OCI-LY1 (cell line): ENCODE data around the gene DDX59.

Experiments
- EZH2 ChIP-seq: fragments of 200-600 bp; sonication (generic), shearing (Covaris generic); IDR thresholded peaks from 2 replicates; pipeline ENCODE4 v1.8.0; 2017; ENCODE audit warnings: borderline replicate concordance, mixed run types, mild to moderate bottlenecking, antibody characterized with exemption, low read length, moderate library complexity, mixed read lengths
- TF ChIP-seq, protein P1 (sequence below): fragments of 200-600 bp; sonication (generic), shearing (Covaris generic); IDR thresholded peaks from 2 replicates; pipeline ENCODE4 v1.5.1; 2017; ENCODE audit warnings: mild to moderate bottlenecking, antibody characterized with exemption, low read length, moderate library complexity, mixed read lengths

DNA sequence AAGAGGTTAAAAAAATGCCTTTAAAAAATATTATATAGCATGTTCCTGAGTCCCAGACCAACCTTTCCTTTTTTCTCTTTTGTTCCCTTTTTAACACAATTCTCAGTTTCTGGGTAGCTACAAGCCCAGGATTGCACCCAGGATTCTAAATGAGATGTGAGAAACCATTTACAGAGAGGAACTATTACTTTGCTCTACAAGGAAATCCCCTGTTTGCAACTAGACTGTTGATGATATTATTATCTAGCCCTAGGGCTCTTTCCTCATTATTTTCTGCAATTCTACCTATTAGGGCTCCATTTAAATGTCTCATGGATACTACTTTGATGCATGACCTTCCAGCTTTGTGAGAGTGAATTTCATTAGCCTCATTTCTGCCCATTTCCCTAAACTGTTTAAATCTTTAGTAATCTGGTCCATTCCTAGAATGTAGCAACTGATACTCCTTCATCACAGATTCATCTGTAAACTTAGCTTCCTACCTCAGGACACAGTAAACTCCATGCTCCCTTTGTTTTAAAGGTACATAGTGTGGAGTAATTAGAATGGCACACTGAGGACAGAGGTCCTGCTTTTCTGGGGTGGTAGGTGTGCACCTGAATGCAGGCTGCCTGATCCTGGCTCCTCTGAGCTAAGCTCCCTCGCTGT is 42.0 kb downstream of the DDX59 start:
- TF ChIP-seq, protein P1, sequence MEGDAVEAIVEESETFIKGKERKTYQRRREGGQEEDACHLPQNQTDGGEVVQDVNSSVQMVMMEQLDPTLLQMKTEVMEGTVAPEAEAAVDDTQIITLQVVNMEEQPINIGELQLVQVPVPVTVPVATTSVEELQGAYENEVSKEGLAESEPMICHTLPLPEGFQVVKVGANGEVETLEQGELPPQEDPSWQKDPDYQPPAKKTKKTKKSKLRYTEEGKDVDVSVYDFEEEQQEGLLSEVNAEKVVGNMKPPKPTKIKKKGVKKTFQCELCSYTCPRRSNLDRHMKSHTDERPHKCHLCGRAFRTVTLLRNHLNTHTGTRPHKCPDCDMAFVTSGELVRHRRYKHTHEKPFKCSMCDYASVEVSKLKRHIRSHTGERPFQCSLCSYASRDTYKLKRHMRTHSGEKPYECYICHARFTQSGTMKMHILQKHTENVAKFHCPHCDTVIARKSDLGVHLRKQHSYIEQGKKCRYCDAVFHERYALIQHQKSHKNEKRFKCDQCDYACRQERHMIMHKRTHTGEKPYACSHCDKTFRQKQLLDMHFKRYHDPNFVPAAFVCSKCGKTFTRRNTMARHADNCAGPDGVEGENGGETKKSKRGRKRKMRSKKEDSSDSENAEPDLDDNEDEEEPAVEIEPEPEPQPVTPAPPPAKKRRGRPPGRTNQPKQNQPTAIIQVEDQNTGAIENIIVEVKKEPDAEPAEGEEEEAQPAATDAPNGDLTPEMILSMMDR: no peak
- no peak for TF ChIP-seq EZH2
